Fibroblast of the aortic adventitia (primary cell): ENCODE data around the gene UIMC1. TPM values are rescaled to one million over a fixed set of nuclear protein-coding genes. Genes with fewer than 3 reads are reported as not detected.
"Not testable (repeated sequence)": the region's sequence is repeated elsewhere in the genome, so short reads cannot be mapped to it uniquely, and the experiment has no call there.

Experiments used
- DNase-seq: peaks from one replicate; pipeline ENCODE4 v3.0.0-alpha.2; 2010; ENCODE audit warnings: low read depth
- H3K4me3 ChIP-seq: 2 replicates; pipeline ENCODE4 v1.5.1; 2011; ENCODE audit warnings: low read depth, mild to moderate bottlenecking, control low read depth, low read length, moderate library complexity
- total RNA-seq: library from RNA; depleted of rRNA; stranded (reverse); fragments of >200 nt; gene quantifications from 2 replicates; pipeline ENCODE4 v1.2.3, GENCODE V29; 2012; ENCODE audit warnings: low replicate concordance
- TF ChIP-seq, protein P1 (sequence below): IDR thresholded peaks from 2 replicates; pipeline ENCODE4 v1.5.1; 2011; ENCODE audit warnings: mild to moderate bottlenecking, low read length, control low read depth, inconsistent platforms; ENCODE audit not compliant: insufficient read depth

Gene UIMC1
- total RNA-seq, 1 donor: 34.7 TPM

DNA sequence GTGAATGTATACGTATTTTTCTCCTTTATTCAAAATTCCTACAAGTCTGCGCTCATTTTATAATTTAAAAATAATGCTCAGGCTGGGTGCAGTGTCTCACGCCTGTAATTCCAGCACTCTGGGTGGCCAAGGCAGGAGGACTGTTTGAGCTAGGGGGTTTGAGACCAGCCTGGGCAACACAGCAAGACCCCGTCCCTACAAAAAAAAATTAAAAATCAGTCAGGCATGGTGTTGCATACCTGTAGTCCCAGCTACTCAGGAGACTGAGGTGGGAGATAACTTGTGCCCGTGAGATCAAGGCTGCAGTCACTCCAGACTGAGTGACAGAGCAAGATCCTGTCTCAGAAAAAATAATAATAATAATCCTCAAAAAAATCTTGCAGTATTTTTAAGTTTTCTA, 7.8 kb downstream of the UIMC1 start:
- TF ChIP-seq, protein P1, sequence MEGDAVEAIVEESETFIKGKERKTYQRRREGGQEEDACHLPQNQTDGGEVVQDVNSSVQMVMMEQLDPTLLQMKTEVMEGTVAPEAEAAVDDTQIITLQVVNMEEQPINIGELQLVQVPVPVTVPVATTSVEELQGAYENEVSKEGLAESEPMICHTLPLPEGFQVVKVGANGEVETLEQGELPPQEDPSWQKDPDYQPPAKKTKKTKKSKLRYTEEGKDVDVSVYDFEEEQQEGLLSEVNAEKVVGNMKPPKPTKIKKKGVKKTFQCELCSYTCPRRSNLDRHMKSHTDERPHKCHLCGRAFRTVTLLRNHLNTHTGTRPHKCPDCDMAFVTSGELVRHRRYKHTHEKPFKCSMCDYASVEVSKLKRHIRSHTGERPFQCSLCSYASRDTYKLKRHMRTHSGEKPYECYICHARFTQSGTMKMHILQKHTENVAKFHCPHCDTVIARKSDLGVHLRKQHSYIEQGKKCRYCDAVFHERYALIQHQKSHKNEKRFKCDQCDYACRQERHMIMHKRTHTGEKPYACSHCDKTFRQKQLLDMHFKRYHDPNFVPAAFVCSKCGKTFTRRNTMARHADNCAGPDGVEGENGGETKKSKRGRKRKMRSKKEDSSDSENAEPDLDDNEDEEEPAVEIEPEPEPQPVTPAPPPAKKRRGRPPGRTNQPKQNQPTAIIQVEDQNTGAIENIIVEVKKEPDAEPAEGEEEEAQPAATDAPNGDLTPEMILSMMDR: no peak
- H3K4me3 ChIP-seq: no peak overlapping the region
- DNase-seq: no peak

DNA sequence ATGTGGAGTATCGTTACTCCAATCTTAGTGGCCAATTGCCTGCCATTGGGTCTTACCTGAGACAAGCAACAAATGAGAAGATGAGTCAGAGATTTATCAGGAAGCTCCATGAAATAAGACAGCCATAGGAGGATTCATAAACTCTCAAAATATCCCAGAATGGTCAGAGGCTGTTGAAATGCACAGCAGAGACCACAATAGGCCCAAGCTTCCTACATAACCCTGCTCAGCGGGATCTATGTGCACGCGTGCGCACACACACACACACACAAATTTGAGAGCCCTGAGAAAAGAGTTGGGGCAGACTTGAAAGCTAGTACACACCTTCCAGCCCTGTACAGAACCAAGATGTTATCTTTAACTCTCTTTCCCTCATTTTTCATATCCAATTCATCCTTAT, 9.8 kb downstream of the UIMC1 start:
- TF ChIP-seq, protein P1: no peak
- no peak for DNase-seq
- no peak overlapping the region for H3K4me3 ChIP-seq

DNA sequence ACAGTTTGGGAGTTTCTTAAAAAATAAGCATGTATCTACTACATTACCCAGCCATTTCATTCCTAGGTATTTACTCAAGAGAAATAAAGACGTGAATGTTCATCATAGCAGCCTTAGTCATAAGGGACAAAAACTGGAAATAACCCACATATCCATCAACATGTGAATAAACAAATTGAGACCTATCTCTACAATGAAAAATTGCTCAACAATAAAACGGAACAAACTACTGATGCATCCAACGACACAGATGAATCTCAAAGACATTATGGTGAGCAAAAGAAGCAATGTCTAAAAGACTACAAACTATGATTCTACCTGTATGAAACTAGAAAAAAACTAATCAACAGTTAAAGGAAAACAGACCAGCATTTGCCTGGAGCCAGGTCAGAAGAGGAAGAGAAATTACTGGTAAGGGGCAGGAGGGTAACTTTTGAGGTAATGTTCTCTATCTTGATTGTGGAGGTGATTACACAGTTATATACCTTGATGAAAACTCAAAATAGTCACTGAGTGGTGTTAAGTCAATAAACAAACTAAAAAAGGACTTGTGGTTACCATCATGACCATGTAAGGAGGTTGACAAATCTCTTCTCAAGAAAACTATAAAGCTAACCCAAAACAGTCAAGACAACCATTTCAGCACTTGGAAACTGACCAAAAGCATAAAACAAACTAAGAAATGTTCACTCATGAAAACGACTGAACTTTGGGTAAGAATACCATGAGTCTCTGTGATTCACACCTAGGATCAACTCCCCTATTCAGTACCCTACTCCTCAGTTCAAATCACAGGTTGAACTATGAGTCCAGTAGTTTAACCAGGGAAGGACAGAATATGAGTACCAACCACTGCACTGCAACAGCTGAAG, 10.4 kb downstream of the UIMC1 start:
- TF ChIP-seq, protein P1: no peak
- no peak overlapping the region for H3K4me3 ChIP-seq
- peak; percentile 79 for DNase-seq

DNA sequence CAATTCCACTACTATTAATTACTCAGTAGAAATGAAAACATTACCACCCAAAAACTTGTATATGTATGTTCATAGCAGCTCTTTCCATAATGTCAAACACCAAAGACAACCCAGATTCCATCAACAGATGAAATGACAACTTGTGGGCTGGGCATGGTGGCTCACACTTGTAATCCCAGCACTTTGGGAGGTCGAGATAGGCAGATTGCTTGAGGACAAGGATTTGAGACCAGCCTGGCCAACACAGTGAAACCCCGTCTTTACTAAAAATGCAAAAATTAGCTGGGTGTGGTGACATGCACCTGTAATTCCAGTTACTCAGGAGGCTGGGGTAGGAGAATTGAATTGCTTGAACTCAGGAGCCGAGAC, 11.5 kb downstream of the UIMC1 start:
- DNase-seq: no peak
- TF ChIP-seq, protein P1: no peak
- H3K4me3 ChIP-seq: no peak overlapping the region

DNA sequence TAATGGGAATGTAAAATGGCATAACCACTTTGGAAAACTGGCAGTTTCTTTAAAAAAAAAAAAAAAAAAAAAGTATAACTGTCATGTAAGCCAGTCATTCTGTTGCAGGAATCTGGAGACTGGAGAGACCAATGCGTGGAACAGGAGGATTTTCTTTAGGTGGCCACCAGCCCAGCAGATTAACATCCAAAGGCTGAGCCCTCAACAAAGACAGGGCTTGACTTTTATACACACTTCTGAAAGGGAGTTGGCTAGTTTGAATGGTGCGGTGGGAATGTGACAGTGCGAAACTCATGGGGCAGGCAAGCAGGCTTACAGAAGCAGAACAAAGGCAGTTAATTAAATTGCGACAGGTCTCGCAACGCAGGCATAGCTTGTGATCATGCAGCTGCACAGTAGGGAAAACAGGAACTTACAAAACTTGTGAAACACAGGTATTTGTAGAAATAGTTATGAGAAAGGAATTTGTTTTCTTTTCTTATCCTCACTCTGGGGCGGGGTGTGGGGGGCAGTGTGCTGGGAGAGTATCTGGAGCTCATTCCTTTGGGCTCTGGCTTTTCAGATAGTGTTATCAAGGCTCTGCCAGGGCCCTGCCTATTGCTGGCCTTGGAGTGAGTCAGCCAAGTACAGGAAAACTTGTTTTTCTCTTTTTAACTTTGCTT, 12.0 kb downstream of the UIMC1 start:
- peak; percentile 85 for DNase-seq
- TF ChIP-seq, protein P1: no peak
- H3K4me3 ChIP-seq: no peak overlapping the region

DNA sequence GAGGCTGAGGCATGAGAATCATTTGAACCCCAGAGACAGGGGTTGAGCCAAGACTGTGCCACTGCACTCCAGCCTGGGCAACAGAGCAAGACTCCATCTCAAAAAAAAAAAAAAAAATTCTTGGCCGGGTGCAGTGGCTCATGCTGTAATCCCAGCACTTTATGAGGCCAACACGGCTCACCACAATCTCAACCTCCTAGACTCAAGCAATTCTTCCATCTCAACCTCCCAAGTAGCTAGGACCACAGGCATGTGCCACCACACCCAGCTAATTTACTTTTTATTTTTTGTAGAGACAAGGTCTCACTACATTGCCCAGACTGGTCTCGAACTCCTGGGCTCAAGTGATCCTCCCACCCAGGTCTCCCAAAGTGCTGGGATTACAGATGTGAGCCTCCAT, 13.5 kb downstream of the UIMC1 start:
- peak; percentile 21 for DNase-seq
- H3K4me3 ChIP-seq: not testable (repeated sequence)

DNA sequence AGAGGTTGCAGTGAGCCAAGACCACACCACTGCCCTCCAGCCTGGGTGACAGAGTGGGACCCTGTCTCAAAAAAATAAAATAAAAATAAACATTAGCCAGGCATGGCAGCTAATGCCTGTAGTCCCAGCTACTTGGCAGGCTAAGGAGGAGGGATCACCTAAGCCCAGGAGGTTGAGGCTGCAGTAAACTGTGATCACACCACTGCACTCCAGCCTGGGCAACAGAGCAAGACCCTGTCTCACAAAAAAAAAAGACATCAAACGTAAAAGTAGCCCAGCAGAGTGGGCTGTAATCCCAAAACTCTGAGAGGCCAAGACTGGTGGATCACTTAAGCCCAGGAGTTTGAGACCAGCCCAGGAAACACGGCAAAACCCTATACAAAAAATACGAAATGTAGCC, 19.0 kb downstream of the UIMC1 start:
- TF ChIP-seq, protein P1: no peak
- DNase-seq: no peak
- H3K4me3 ChIP-seq: no peak overlapping the region
